Neural progenitor cell (in vitro differentiated cells): ENCODE measurements around the gene STMP1. TPM values are rescaled to one million over a fixed set of nuclear protein-coding genes. Genes with fewer than 3 reads are reported as not detected.
"Not testable (repeated sequence)": the region's sequence is repeated elsewhere in the genome, so short reads cannot be mapped to it uniquely, and the experiment has no call there.

Experiments used
- DNase-seq: peaks from one replicate; pipeline ENCODE4 v3.0.0-alpha.2; 2016; ENCODE audit warnings: low spot score
- H2AFZ ChIP-seq: fragments of 200-600 bp; sonication (generic); replicated peaks from 2 replicates; pipeline ENCODE4 v1.6.1; 2016; ENCODE audit warnings: antibody characterized with exemption
- H3F3A ChIP-seq: fragments of 200-600 bp; sonication (generic); 2 replicates; pipeline ENCODE4 v1.6.1; 2016; ENCODE audit warnings: antibody characterized with exemption, low read depth
- H3K27ac ChIP-seq: fragments of 200-600 bp; sonication (generic); 2 replicates; pipeline ENCODE4 v1.5.1; 2016; ENCODE audit warnings: mild to moderate bottlenecking
- H3K27me3 ChIP-seq: fragments of 200-600 bp; sonication (generic); 2 replicates; pipeline ENCODE4 v1.6.1; 2016; ENCODE audit warnings: mild to moderate bottlenecking, moderate library complexity
- H3K36me3 ChIP-seq: fragments of 200-600 bp; sonication (generic); 2 replicates; pipeline ENCODE4 v1.5.1; 2016
- H3K4me1 ChIP-seq: fragments of 200-600 bp; sonication (generic); 2 replicates; pipeline ENCODE4 v1.6.1; 2016; ENCODE audit warnings: mixed run types
- H3K4me2 ChIP-seq: fragments of 200-600 bp; sonication (generic); 2 replicates; pipeline ENCODE4 v1.6.1; 2016
- H3K4me3 ChIP-seq: fragments of 200-600 bp; sonication (generic); 2 replicates; pipeline ENCODE4 v1.5.1; 2016
- H3K79me2 ChIP-seq: fragments of 200-600 bp; sonication (generic); 2 replicates; pipeline ENCODE4 v1.6.1; 2016; ENCODE audit warnings: low read depth
- H3K9ac ChIP-seq: fragments of 200-600 bp; sonication (generic); 2 replicates; pipeline ENCODE4 v1.6.1; 2016
- H3K9me3 ChIP-seq: fragments of 200-600 bp; sonication (generic); 2 replicates; pipeline ENCODE4 v1.5.1; 2016; ENCODE audit warnings: low read depth
- H4K20me1 ChIP-seq: fragments of 200-600 bp; sonication (generic); 2 replicates; pipeline ENCODE4 v1.6.1; 2016; ENCODE audit warnings: low read depth
- H3K27ac Mint-ChIP-seq: 3 replicates; pipeline ENCODE4 v1.8.0; 2021; ENCODE audit warnings: mixed read lengths
- H3K27me3 Mint-ChIP-seq: 2 replicates; pipeline ENCODE4 v1.8.0; 2022; ENCODE audit warnings: low read depth, mild to moderate bottlenecking, inconsistent platforms, moderate library complexity, mixed read lengths; ENCODE audit not compliant: insufficient read depth
- H3K36me3 Mint-ChIP-seq: 3 replicates; pipeline ENCODE4 v1.8.0; 2021; ENCODE audit warnings: mixed read lengths
- H3K4me1 Mint-ChIP-seq: 3 replicates; pipeline ENCODE4 v1.8.0; 2021; ENCODE audit warnings: mixed read lengths
- H3K4me3 Mint-ChIP-seq: 3 replicates; pipeline ENCODE4 v1.8.0; 2021; ENCODE audit warnings: mild to moderate bottlenecking, moderate library complexity, mixed read lengths
- H3K9me3 Mint-ChIP-seq: 3 replicates; pipeline ENCODE4 v1.8.0; 2020; ENCODE audit warnings: mixed read lengths
- EZH2 ChIP-seq: fragments of 200-600 bp; sonication (generic); IDR thresholded peaks from 2 replicates; pipeline ENCODE4 v1.6.1; 2017; ENCODE audit warnings: antibody characterized with exemption, mild to moderate bottlenecking, moderate library complexity
- EZH2phosphoT487 ChIP-seq: fragments of 200-600 bp; sonication (generic); IDR thresholded peaks from 2 replicates; pipeline ENCODE4 v1.6.1; 2017; ENCODE audit warnings: antibody characterized with exemption
- total RNA-seq: library from RNA; depleted of rRNA; stranded (reverse); fragments of >200 nt; gene quantifications from 2 replicates; pipeline ENCODE4 v1.2.3, GENCODE V29; 2015; ENCODE audit warnings: low replicate concordance
- TF ChIP-seq, protein P1 (sequence below): fragments of 200-600 bp; sonication (generic); IDR thresholded peaks from 2 replicates; pipeline ENCODE4 v1.5.1; 2017; ENCODE audit warnings: antibody characterized with exemption, mild to moderate bottlenecking

Gene STMP1
- total RNA-seq, 1 donor from 2014 or later: 30.4 TPM

DNA sequence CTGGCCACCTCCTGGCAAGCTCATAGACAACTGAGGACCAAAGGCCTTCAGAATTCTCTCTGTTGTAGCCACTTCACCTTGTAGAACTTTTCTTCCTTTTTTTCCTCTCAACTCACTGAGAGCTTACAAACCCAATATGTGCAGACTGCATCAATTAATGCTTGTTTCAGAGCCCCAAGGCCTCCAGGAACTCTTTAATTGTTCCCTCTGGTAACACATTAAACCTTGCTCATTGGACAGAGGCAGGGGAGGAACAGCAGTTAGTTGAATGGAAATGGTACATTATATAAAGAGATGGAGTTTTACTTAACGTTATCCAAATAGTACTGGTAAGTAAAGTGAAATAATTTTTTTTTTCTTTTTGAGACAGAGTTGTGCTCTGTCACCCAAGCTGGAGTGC is 25.2 kb downstream of the STMP1 start:
- Histone ChIP-seq H3K79me2 (no peaks in the 10 kb centered on the region), H3K9ac (no peak overlapping the region), H3K4me2 (no peak overlapping the region), H3F3A (no peaks in the 10 kb centered on the region), H4K20me1 (no peaks in the 10 kb centered on the region), H3K9me3 (no peaks in the 10 kb centered on the region), H3K4me3 (no peak overlapping the region), H3K36me3 (no peaks in the 10 kb centered on the region), H3K27ac (no peak overlapping the region), H3K27me3 (no peaks in the 10 kb centered on the region), H3K4me1 (no peaks in the 10 kb centered on the region), H2AFZ (no peak overlapping the region)
- Mint-ChIP-seq H3K36me3 (peaks cover 23% of the 10 kb centered on the region), H3K4me1 (peaks cover 2% of the 10 kb centered on the region), H3K4me3 (no peak overlapping the region), H3K9me3 (no peaks in the 10 kb centered on the region), H3K27me3 (peaks cover 2% of the 10 kb centered on the region), H3K27ac (no peak overlapping the region)
- no peak for DNase-seq
- TF ChIP-seq, protein P1, sequence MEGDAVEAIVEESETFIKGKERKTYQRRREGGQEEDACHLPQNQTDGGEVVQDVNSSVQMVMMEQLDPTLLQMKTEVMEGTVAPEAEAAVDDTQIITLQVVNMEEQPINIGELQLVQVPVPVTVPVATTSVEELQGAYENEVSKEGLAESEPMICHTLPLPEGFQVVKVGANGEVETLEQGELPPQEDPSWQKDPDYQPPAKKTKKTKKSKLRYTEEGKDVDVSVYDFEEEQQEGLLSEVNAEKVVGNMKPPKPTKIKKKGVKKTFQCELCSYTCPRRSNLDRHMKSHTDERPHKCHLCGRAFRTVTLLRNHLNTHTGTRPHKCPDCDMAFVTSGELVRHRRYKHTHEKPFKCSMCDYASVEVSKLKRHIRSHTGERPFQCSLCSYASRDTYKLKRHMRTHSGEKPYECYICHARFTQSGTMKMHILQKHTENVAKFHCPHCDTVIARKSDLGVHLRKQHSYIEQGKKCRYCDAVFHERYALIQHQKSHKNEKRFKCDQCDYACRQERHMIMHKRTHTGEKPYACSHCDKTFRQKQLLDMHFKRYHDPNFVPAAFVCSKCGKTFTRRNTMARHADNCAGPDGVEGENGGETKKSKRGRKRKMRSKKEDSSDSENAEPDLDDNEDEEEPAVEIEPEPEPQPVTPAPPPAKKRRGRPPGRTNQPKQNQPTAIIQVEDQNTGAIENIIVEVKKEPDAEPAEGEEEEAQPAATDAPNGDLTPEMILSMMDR: no peak
- TF ChIP-seq EZH2phosphoT487: no peak
- no peak for TF ChIP-seq EZH2

DNA sequence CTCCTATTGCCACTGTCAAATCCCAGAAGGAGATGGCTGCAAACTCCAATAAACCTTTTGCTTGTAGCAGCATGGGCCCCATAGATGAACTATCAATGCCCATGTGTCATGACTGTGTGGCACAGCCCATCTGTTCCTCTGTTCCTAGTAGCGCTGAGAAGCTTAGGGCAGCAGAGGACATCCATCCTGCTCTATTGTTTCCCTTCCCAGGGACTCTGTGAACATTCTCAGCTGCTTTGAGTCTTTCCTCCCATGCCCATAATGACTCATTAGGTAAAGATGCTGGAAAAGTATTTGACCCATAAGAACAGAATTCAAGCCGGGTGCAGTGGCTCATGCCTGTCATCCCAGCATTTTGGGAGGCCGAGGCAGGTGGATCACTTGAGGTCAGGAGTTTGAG is 28.3 kb downstream of the STMP1 start:
- H3K36me3 ChIP-seq: no peaks in the 10 kb centered on the region
- Mint-ChIP-seq H3K27me3 (peaks cover 2% of the 10 kb centered on the region), H3K27ac (no peak overlapping the region), H3K4me3 (no peak overlapping the region), H3K36me3 (peaks cover 17% of the 10 kb centered on the region), H3K9me3 (no peaks in the 10 kb centered on the region), H3K4me1 (no peaks in the 10 kb centered on the region)
- H3K9ac ChIP-seq: no peak overlapping the region
- H3K4me3 ChIP-seq: no peak overlapping the region
- no peaks in the 10 kb centered on the region for H3K4me1 ChIP-seq
- no peaks in the 10 kb centered on the region for H3K27me3 ChIP-seq
- TF ChIP-seq, protein P1: no peak
- TF ChIP-seq EZH2phosphoT487 (no peak), EZH2 (no peak)
- no peak for DNase-seq
- no peak overlapping the region for H2AFZ ChIP-seq
- no peaks in the 10 kb centered on the region for H3F3A ChIP-seq
- H3K27ac ChIP-seq: no peak overlapping the region
- H4K20me1 ChIP-seq: no peaks in the 10 kb centered on the region
- no peak overlapping the region for H3K4me2 ChIP-seq
- H3K9me3 ChIP-seq: no peaks in the 10 kb centered on the region
- H3K79me2 ChIP-seq: no peaks in the 10 kb centered on the region

DNA sequence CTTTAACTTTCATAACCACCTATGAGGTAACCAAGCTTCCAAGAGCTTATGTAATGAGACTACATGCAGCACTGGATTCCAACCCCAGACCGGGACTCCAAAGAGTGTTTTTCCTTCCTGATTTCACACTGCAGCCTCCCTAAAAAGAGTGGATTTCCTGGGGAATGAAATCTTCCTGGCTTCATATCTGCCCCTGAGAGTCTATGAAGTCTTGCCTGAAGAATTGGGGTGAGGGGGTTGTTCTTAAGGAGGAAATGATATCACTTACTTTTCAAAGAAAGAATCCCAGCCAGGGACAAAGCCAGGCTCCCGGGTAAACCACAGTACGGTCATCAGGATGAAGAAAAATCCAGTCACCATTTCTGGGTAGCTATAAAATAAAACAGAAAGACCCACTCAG is 29.7 kb downstream of the STMP1 start:
- no peaks in the 10 kb centered on the region for H3K79me2 ChIP-seq
- H3K4me1 ChIP-seq: peaks cover 3% of the 10 kb centered on the region
- H3K9ac ChIP-seq: no peak overlapping the region
- H2AFZ ChIP-seq: no peak overlapping the region
- no peak overlapping the region for H3K27ac ChIP-seq
- no peak overlapping the region for H3K4me3 ChIP-seq
- Mint-ChIP-seq H3K9me3 (no peaks in the 10 kb centered on the region), H3K4me1 (peaks cover 3% of the 10 kb centered on the region), H3K27ac (no peak overlapping the region), H3K4me3 (no peak overlapping the region), H3K27me3 (peaks cover 4% of the 10 kb centered on the region), H3K36me3 (peaks cover 14% of the 10 kb centered on the region)
- no peak for DNase-seq
- H3K9me3 ChIP-seq: no peaks in the 10 kb centered on the region
- TF ChIP-seq EZH2phosphoT487: no peak
- no peak for TF ChIP-seq EZH2
- TF ChIP-seq, protein P1: no peak
- H3K27me3 ChIP-seq: no peaks in the 10 kb centered on the region
- peaks cover 4% of the 10 kb centered on the region for H3F3A ChIP-seq
- no peak overlapping the region for H3K4me2 ChIP-seq
- H4K20me1 ChIP-seq: no peaks in the 10 kb centered on the region
- H3K36me3 ChIP-seq: no peaks in the 10 kb centered on the region

GRCh38 chr7:135692606-135693005 is 30.3 kb downstream of the STMP1 start:
- not testable (repeated sequence) for H3K27ac Mint-ChIP-seq, H3K9ac ChIP-seq, H3K4me1 ChIP-seq, H3K27me3 ChIP-seq, H3K4me3 Mint-ChIP-seq, H2AFZ ChIP-seq, H3K27me3 Mint-ChIP-seq, H3K9me3 ChIP-seq, H3F3A ChIP-seq, H3K9me3 Mint-ChIP-seq, DNase-seq, H4K20me1 ChIP-seq, H3K27ac ChIP-seq, H3K4me2 ChIP-seq, H3K36me3 ChIP-seq, H3K4me1 Mint-ChIP-seq, H3K4me3 ChIP-seq, H3K79me2 ChIP-seq
- H3K36me3 Mint-ChIP-seq: peaks cover 14% of the 10 kb centered on the region
